Measurements from ENCODE around the gene GYS1. TPM values are rescaled to one million over a fixed set of nuclear protein-coding genes. Genes with fewer than 3 reads are reported as not detected.

GYS1 gene
- total RNA-seq, 4 donors from 2014 or later: 15.1 to 86.3 (median 34.5) TPM

DNA sequence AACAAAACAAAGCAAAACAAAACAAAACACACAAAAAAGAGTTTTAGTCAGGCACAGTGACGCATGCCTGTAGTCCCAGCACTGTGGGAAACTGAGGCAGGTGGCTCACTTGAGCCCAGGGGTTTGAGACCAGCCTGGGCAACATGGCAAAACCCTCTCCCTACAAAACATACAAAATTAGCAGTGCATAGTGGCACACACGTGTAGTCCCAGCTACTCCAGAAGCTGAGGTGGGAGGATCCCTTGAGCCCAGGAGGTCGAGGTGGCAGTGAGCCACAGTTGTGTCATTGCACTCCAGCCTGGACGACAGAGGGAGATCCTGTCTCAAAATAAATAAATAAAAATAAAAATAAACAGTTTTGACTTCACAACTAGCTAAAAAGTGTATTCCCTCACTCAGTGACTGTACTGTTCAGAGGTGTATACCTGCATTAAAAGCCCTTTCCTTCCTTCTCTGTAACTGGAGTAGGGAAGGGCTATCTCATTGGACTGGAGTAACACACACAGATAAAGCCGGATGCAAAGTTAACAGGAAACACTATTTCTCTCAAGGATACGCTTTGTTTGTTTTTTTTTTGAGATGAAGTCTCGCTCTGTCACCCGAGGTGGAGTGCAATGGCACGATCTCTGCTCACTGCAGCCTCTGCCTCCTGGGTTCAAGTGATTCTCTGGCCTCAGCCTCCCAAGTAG lies 42.1 kb downstream of the GYS1 start:
- TF ChIP-seq, protein P1, sequence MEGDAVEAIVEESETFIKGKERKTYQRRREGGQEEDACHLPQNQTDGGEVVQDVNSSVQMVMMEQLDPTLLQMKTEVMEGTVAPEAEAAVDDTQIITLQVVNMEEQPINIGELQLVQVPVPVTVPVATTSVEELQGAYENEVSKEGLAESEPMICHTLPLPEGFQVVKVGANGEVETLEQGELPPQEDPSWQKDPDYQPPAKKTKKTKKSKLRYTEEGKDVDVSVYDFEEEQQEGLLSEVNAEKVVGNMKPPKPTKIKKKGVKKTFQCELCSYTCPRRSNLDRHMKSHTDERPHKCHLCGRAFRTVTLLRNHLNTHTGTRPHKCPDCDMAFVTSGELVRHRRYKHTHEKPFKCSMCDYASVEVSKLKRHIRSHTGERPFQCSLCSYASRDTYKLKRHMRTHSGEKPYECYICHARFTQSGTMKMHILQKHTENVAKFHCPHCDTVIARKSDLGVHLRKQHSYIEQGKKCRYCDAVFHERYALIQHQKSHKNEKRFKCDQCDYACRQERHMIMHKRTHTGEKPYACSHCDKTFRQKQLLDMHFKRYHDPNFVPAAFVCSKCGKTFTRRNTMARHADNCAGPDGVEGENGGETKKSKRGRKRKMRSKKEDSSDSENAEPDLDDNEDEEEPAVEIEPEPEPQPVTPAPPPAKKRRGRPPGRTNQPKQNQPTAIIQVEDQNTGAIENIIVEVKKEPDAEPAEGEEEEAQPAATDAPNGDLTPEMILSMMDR (IDR thresholded peaks at IDR 0.05; ENCODE audit: low read depth): no peak

DNA sequence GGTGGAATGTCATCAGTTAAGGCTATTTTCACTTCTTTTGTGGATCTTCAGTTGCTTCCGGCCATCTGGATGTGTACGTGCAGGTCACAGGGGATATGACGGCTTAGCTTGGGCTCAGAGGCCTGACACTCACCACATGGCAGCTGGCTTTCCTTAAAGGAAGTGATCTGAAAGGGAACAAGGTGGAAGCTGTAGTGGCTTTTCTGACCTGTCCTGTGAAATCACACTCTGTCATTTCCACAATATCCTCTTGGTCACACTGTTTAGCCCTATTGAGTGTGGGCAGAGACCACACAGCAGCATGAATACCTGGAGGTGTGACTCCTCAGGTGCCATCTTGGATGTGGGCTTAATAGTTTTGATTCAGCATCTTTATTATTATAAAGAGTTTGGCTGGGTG lies 43.0 kb downstream of the GYS1 start:
- TF ChIP-seq, protein P1 (IDR thresholded peaks at IDR 0.05; ENCODE audit: low read depth): no peak

DNA sequence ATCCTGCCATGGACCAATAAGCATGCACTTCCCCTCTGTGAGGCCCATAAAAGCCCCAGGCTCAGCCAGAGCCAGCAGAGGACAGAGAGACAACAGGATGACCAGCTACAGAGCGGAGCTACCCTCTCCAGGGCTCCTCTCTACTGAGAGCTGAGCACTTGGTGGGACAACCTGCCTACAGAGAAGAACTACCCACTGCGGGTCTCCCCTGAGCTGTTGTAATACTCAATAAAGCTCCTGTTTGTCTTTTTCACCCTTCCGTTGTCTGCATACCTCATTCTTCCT lies 45.9 kb downstream of the GYS1 start:
- TF ChIP-seq, protein P1 (IDR thresholded peaks at IDR 0.05; ENCODE audit: low read depth): no peak

DNA sequence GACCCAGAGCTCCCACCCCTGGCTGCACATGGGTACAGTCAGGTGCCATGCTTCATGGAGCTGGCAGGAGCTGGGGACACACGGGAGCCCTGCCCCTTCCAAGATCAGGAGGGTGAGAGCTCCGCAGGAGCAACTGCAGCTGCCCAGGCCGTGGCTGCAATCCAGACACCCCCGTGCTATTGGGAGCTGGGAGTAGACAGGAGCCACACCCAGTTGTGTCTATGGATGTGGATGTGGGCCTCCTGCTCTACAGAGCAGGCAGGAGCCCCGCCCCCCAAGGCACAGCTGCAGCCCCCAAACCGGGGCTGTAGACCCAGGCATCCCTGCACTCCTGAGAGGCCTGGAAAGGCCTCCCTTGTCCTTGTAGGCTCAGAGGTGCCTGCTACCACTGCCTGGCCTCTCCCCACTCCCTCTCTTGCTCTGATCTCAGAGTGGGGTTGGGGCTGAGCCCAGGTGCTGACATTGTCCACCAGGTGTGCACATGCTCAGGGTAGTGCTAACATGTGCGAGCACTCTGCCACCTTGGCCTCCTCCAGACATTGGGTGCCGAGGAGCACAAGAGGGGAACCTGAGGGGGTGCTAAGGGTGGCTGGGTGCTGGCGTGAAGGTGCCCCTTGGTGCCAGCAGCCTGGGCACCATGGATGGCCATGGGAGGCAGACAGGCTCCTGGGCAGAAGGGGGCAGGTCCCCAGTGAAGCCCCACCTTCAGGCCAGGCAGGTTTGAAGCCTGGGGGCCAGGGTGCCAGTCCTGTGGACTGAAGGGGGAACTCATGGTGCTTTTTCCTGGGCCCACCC lies 46.4 kb downstream of the GYS1 start:
- TF ChIP-seq, protein P1 (IDR thresholded peaks at IDR 0.05; ENCODE audit: low read depth): no peak

DNA sequence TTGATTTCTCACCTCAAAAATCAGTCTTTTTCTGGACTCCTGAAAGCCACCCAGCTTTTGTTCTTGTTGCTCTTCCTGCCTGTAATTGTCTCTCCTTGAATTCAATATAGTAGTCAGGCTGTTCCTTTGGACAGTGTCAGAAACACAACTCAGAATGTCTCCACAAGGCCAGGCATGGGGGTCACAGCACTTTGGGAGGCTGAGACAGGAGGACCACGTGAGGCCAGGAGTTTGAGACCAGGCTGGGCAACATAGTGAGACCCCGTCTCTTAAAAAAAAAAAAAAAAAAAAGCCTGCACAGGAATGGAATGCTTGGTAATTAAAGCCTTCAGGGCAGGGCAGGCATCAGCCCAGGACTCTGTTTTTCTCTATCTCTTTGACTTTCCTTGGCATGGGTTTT lies 47.3 kb downstream of the GYS1 start:
- TF ChIP-seq, protein P1 (IDR thresholded peaks at IDR 0.05; ENCODE audit: low read depth): no peak

DNA sequence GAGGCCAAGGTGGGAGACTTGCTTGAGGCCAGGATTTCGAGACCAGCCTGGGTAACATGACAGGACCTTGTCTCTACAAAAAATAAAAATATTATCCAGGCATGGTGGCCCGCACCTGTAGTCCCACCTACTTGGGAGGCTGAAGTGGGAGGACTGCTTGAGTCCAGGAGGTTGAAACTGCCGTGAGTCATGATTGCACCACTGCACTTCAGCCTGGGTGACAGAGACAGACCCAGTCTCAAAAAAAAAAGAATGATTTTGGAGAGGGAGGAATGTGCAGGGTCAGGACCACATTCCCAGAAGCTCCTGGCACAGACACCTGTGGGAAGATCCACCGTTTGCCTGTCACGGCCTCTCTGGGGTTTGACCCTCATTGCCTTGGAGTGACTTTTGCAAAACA lies 47.7 kb downstream of the GYS1 start:
- TF ChIP-seq, protein P1 (IDR thresholded peaks at IDR 0.05; ENCODE audit: low read depth): no peak

DNA sequence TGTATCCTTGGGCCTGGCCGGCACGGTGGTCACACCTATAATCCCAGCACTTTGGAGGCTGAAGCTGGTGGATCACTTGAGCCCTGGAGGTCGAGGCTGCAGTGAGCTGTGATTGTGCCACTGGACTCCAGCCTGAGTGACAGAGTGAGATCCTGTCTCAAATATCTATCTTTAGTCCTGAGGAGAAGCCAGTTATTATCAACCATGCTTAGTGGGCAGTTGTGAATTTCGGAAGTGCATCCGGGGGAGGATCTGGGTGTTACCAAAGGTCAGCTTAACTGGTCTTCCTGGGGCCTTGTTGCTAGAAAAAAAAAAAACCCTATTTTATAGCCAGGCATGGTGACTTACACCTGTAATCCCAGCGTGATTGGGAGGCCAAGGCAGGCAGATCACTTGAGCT lies 50.0 kb downstream of the GYS1 start:
- TF ChIP-seq, protein P1 (IDR thresholded peaks at IDR 0.05; ENCODE audit: low read depth): no peak
